ENCODE results near the gene NPBWR2.

NPBWR2 gene

GRCh38 chr20:64105846-64106434 is 1.4 kb downstream of the NPBWR2 start:
- DNase-seq = peak in 5 of 10 donors; percentile 6 to 79 (median 59)
- intact Hi-C loops (cut with DNase I) = no loop called here

- intact Hi-C loops (cut with DNase I) = no loop called here
- DNase-seq = peak in 6 of 10 donors; percentile 5 to 72 (median 26)
Measured at GRCh38 chr20:64104667-64105451, 2.5 kb downstream of the NPBWR2 start.

GRCh38 chr20:64103871-64104666 is 3.3 kb downstream of the NPBWR2 start:
- intact Hi-C loops (cut with DNase I) = no loop called here
- peak in 5 of 10 donors; percentile 10 to 66 (median 50) for DNase-seq

GRCh38 chr20:64102647-64103354 is 4.6 kb downstream of the NPBWR2 start:
- intact Hi-C loops (cut with DNase I) = no loop called here
- peak in 8 of 10 donors; percentile 10 to 95 (median 74) for DNase-seq

GRCh38 chr20:64101731-64102621 is 5.4 kb downstream of the NPBWR2 start:
- DNase-seq = peak in 8 of 10 donors; percentile 14 to 90 (median 29)

GRCh38 chr20:64100946-64101688 is 6.2 kb downstream of the NPBWR2 start:
- intact Hi-C loops (cut with DNase I) = no loop called here
- peak in 6 of 10 donors; percentile 2 to 75 (median 34) for DNase-seq

More at GRCh38 chr20:64101731-64102621, 5.4 kb downstream of the NPBWR2 start:
- intact Hi-C loops (cut with DNase I) = no loop called here

GRCh38 chr20:64100566-64100888 is 6.8 kb downstream of the NPBWR2 start:
- DNase-seq = peak in 2 of 10 donors; percentile 30 to 57
- intact Hi-C loops (cut with DNase I) = no loop called here

GRCh38 chr20:64099880-64100565 is 7.3 kb downstream of the NPBWR2 start:
- DNase-seq = peak in 6 of 10 donors; percentile 14 to 88 (median 66)
- intact Hi-C loops (cut with DNase I) = no loop called here

- DNase-seq = peak in 4 of 10 donors; percentile 45 to 92 (median 80)
- intact Hi-C loops (cut with DNase I) = no loop called here
Measured at GRCh38 chr20:64099086-64099786, 8.1 kb downstream of the NPBWR2 start.

- DNase-seq = peak in 2 of 10 donors; percentile 58 to 83
- intact Hi-C loops (cut with DNase I) = no loop called here
Measured at GRCh38 chr20:64098471-64099013, 8.8 kb downstream of the NPBWR2 start.

GRCh38 chr20:64096535-64096934 is 10.8 kb downstream of the NPBWR2 start:
- no peak for DNase-seq
- intact Hi-C loops (cut with DNase I) = no loop called here

GRCh38 chr20:64095927-64096326 is 11.4 kb downstream of the NPBWR2 start:
- no peak for DNase-seq
- intact Hi-C loops (cut with DNase I) = no loop called here

GRCh38 chr20:64095455-64095854 is 11.9 kb downstream of the NPBWR2 start:
- DNase-seq = no peak
- intact Hi-C loops (cut with DNase I) = no loop called here

GRCh38 chr20:64093013-64093503 is 14.3 kb downstream of the NPBWR2 start:
- DNase-seq = no peak
- intact Hi-C loops (cut with DNase I) = no loop called here

- intact Hi-C loops (cut with DNase I) = no loop called here
- peak in 3 of 10 donors; percentile 51 to 92 (median 76) for DNase-seq
Measured at GRCh38 chr20:64092258-64093012, 14.9 kb downstream of the NPBWR2 start.

- intact Hi-C loops (cut with DNase I) = no loop called here
- peak in 7 of 10 donors; percentile 56 to 96 (median 69) for DNase-seq
Measured at GRCh38 chr20:64091770-64092169, 15.6 kb downstream of the NPBWR2 start.
